ENCODE measurements around the gene FAIM2.

The FAIM2 gene

DNA sequence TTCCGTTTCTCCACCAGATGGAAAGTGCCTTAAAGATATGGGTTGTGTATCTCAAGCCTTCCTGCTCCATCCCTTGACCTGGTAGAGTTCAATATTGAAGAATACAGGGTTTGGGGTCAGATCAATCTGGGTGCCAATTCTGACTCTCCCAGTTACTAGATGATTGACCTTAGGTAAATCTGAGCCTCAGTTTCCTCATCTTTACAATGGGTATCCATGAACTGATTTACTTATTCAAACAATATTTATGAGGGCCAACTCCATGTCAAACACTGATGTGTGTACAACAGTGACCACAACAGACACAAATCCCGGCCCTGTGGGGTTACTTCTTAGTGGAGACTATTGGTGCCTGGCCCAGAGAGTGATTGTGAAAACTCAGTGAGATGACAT, 7.5 kb upstream of the FAIM2 start:
- TF ChIP-seq, protein P1, sequence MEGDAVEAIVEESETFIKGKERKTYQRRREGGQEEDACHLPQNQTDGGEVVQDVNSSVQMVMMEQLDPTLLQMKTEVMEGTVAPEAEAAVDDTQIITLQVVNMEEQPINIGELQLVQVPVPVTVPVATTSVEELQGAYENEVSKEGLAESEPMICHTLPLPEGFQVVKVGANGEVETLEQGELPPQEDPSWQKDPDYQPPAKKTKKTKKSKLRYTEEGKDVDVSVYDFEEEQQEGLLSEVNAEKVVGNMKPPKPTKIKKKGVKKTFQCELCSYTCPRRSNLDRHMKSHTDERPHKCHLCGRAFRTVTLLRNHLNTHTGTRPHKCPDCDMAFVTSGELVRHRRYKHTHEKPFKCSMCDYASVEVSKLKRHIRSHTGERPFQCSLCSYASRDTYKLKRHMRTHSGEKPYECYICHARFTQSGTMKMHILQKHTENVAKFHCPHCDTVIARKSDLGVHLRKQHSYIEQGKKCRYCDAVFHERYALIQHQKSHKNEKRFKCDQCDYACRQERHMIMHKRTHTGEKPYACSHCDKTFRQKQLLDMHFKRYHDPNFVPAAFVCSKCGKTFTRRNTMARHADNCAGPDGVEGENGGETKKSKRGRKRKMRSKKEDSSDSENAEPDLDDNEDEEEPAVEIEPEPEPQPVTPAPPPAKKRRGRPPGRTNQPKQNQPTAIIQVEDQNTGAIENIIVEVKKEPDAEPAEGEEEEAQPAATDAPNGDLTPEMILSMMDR (IDR thresholded peaks at IDR 0.05): no peak

- TF ChIP-seq, protein P1 (IDR thresholded peaks at IDR 0.05): no peak
Observed at GRCh38 chr12:49910331-49911212, 6.9 kb upstream of the FAIM2 start.

DNA sequence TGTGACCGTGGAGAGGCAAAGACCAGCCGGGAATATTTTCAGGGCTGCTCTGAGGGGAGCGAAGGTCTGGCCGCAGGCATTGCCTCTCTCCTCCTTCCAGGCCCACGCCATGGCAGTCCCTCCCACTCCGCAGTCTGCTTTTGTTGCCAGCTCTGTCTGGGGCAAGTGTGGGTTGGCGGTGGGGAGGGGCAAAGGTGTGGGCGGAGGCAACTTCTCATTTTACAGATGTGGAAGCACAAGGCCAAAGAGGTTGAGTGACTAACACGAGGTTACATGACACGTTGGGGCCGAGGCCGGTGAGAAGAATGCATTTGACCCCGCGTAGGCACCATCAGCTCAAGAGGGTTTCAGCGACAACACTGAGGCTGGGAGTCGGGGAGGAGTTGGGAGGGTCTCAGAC, 6.1 kb upstream of the FAIM2 start:
- TF ChIP-seq, protein P1 (IDR thresholded peaks at IDR 0.05): no peak

- TF ChIP-seq, protein P1 (IDR thresholded peaks at IDR 0.05): no peak
Observed at GRCh38 chr12:49909356-49909755, 5.7 kb upstream of the FAIM2 start.

GRCh38 chr12:49907352-49907751, 3.7 kb upstream of the FAIM2 start:
- TF ChIP-seq, protein P1 (IDR thresholded peaks at IDR 0.05): no peak

DNA sequence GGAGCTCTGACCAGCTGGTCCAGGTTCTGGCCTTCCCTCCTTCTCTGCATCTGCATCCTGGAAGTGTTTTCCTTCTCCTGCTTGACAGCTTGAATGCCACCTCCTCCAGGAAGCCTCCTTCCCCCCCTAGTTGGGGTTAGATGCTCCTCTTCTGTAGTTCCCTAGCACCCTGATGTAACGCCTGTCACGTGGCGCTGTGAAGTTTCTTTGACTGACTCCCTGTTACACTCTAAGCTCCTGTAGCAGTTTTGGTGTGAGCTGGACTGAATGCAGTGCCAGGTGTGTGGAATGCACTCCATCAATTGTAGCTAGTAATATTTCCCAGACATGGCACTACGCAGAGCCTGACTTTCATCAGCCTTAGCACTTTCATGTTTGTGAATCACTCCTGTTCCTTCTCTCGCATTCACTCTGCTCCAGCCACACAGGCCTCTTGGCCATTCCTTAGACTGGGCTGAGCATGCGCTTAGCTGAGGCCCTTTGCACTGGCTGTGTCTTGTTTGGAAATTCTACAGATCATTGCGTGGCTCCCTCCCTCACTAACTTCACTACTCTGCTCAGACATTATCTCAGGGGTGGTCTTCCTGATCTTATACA, 2.1 kb upstream of the FAIM2 start:
- TF ChIP-seq, protein P1 (IDR thresholded peaks at IDR 0.05): no peak

DNA sequence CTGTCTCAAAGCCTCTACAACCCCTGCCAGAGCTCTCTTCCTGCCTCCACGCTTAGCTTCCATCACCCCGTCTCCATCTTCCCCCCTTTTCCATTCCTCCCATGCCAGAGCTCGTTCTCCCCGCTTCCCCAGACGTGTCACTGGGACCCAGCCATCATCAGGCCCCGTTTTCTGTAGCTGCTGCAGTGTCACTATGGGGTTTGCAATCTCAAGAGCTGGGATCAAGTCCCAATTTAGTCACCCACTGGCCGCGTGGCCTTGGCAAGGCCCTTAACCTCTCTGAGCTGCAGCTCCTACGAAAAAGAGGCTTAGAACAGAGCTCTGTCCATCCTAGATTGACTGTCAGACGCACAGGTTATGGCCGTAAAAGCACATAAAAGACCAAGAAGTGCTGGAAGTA, 901 bp upstream of the FAIM2 start:
- TF ChIP-seq, protein P1 (IDR thresholded peaks at IDR 0.05): no peak
